ENCODE data around the gene RCAN1. TPM values are rescaled to one million over a fixed set of nuclear protein-coding genes. Genes with fewer than 3 reads are reported as not detected.

The RCAN1 gene
- total and polyA plus RNA-seq, 11 donors, result 33.7 to 102 (median 57.6) TPM

DNA sequence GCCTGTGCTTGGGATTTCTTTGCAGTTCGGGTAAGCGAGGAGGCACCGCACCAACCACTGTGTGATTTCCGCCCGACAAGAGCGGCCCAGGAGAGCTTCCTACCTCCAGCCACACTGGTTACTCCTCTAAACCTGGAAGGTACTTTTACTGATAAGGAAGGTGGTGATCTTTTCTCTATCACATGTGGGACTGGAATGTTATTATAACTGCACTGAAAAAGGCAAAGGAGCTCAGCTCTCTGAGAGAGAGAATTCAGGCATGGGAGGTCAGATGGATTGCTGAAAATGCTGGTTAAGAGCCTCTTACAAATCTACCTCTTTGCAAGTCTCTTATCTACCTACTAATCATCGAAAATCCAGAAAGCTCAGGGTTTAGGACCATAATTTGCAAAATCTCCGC is 95.2 kb downstream of the RCAN1 start:
- Histone ChIP-seq H3K9me3 (no peaks in the 10 kb centered on the region), H3K36me3 (peaks cover 0 to 82% (median 66%) of the 10 kb centered on the region in 9 donors), H3K4me3 (no peak overlapping the region), H3K27me3 (no peaks in the 10 kb centered on the region), H3K4me1 (peaks cover 0 to 80% (median 24%) of the 10 kb centered on the region in 12 donors), H3K27ac (peak overlapping the region in 2 of 12 donors; percentile 29 to 88)
- no peak for DNase-seq
- ATAC-seq, result no peak
- WGBS, 4 donors, result 81 to 98% (median 90%) methylated on average over 8 of the region's 8 CpGs
- intact Hi-C loops (cut with DNase I), result loop anchor here in 4 of 10 donors (5.0 kb wide), 4 partner anchors 63 to 93 kb away; no protein-coding TSS in a partner anchor
- TF ChIP-seq, protein P1, sequence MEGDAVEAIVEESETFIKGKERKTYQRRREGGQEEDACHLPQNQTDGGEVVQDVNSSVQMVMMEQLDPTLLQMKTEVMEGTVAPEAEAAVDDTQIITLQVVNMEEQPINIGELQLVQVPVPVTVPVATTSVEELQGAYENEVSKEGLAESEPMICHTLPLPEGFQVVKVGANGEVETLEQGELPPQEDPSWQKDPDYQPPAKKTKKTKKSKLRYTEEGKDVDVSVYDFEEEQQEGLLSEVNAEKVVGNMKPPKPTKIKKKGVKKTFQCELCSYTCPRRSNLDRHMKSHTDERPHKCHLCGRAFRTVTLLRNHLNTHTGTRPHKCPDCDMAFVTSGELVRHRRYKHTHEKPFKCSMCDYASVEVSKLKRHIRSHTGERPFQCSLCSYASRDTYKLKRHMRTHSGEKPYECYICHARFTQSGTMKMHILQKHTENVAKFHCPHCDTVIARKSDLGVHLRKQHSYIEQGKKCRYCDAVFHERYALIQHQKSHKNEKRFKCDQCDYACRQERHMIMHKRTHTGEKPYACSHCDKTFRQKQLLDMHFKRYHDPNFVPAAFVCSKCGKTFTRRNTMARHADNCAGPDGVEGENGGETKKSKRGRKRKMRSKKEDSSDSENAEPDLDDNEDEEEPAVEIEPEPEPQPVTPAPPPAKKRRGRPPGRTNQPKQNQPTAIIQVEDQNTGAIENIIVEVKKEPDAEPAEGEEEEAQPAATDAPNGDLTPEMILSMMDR (IDR thresholded peaks at IDR 0.05), result no peak
- TF ChIP-seq POLR2A (IDR thresholded peaks at IDR 0.05), result no peak

GRCh38 chr21:34519016-34519415 is 95.9 kb downstream of the RCAN1 start:
- no peaks in the 10 kb centered on the region for H3K9me3 ChIP-seq
- H3K4me1 ChIP-seq, result peaks cover 0 to 73% (median 19%) of the 10 kb centered on the region in 12 donors
- no peak for TF ChIP-seq POLR2A (IDR thresholded peaks at IDR 0.05)
- TF ChIP-seq, protein P1 (IDR thresholded peaks at IDR 0.05), result no peak
- H3K4me3 ChIP-seq, result no peak overlapping the region
- H3K27me3 ChIP-seq, result no peaks in the 10 kb centered on the region
- DNase-seq (no peak), ATAC-seq (no peak)
- 85 to 92% (median 87%) methylated on average over 4 of the region's 4 CpGs for WGBS, 4 donors
- H3K27ac ChIP-seq, result peak overlapping the region in 1 of 12 donors; percentile 63
- peaks cover 0 to 82% (median 66%) of the 10 kb centered on the region in 9 donors for H3K36me3 ChIP-seq
- intact Hi-C loops (cut with DNase I), result no loop called here

DNA sequence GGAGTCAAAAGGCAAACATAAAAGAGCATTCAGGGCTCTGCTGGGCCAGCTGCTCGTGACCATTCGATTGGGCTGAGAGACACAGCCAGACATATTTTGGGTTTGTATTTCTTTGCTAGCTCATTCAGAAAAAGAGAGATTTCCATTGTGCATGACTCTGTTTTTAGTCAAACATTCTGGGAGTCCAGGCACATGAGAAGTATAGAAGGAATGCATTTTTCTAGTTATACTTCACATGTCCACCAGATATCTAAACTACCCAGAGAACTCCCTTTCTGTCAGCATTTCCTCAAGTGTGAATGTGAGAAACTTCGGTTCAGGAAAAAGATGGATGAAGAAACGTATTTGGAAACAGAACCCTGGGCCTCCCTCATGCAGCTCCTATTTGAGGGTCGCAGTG is 96.6 kb downstream of the RCAN1 start:
- DNase-seq (no peak), ATAC-seq (no peak)
- peaks cover 0 to 80% (median 63%) of the 10 kb centered on the region in 9 donors for H3K36me3 ChIP-seq
- peak overlapping the region in 7 of 12 donors; percentile 16 to 63 (median 41) for H3K27ac ChIP-seq
- no peak overlapping the region for H3K4me3 ChIP-seq
- peaks cover 0 to 66% (median 16%) of the 10 kb centered on the region in 12 donors for H3K4me1 ChIP-seq
- H3K9me3 ChIP-seq, result no peaks in the 10 kb centered on the region
- intact Hi-C loops (cut with DNase I), result no loop called here
- H3K27me3 ChIP-seq, result no peaks in the 10 kb centered on the region
- WGBS, 4 donors, result 66 to 88% (median 84%) methylated on average over 5 of the region's 5 CpGs
- no peak for TF ChIP-seq POLR2A (IDR thresholded peaks at IDR 0.05)
- TF ChIP-seq, protein P1 (IDR thresholded peaks at IDR 0.05), result no peak

DNA sequence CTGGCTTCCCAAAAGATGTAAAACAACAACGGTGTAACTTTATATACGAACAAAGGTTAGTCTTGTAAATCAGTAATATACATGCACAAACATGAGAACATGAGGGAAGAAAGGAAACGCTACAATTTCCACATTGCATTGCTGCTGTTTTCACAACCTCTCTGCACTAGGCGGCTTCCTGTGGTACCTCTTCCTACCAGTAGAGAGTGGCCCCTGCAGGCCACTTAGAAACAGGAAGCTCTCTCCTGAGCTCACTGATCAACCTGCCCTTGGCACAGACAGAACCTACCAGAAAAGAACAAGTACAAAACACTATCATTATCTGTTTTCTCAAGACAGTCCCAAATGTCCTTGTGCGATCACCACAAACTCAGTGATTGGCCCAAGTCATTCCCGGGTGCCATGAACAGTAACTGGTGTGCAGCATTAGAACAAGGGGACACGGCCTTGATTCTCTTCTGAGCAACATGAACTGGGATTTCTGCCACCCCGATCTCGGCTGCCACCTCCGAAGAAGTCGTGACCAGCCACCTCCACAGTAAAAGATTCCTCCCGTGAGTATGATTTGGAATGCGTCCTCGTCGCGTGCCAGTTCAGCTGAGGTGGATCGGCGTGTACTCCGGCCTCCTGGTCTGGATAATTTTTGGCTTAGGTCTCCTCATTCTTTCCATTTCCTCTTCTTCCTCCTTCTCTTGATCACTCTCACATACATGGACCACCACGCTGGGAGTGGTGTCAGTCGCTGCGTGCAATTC is 97.2 kb downstream of the RCAN1 start:
- TF ChIP-seq POLR2A (IDR thresholded peaks at IDR 0.05), result no peak
- TF ChIP-seq, protein P1 (IDR thresholded peaks at IDR 0.05), result peak in 8 of 12 donors; percentile 8 to 38 (median 24)
- no peak overlapping the region for H3K4me3 ChIP-seq
- H3K36me3 ChIP-seq, result peaks cover 0 to 74% (median 57%) of the 10 kb centered on the region in 9 donors
- intact Hi-C loops (cut with DNase I), result no loop called here
- H3K27ac ChIP-seq, result peak overlapping the region in 7 of 12 donors; percentile 16 to 63 (median 41)
- no peak for DNase-seq
- H3K9me3 ChIP-seq, result no peaks in the 10 kb centered on the region
- 67 to 84% (median 76%) methylated on average over 22 of the region's 22 CpGs for WGBS, 4 donors
- ATAC-seq, result peak in 3 of 4 donors; percentile 35 to 60 (median 58)
- H3K4me1 ChIP-seq, result peaks cover 0 to 66% (median 11%) of the 10 kb centered on the region in 12 donors
- no peaks in the 10 kb centered on the region for H3K27me3 ChIP-seq
